Tongue (tissue), 2 donors: ENCODE measurements around the gene ZFP36L1. TPM values are rescaled to one million over a fixed set of nuclear protein-coding genes. Genes with fewer than 3 reads are reported as not detected.

ENCODE experiments used
- DNase-seq: peaks from one replicate; pipeline ENCODE4 v3.0.0-alpha.2; 2015
- total RNA-seq: library from RNA; depleted of rRNA; stranded (reverse); fragments of >200 nt; gene quantifications from one replicate; pipeline ENCODE4 v1.2.3, GENCODE V29; 2014

ZFP36L1 gene
- total RNA-seq, 1 donor from 2014 or later, result 282 TPM

GRCh38 chr14:68738559-68738958, 54.3 kb downstream of the ZFP36L1 start:
- DNase-seq, result no peak

Other genes starting within 250 kb of the ZFP36L1 start
- 72.9 TPM for gene ACTN1, start 186.2 kb upstream of the ZFP36L1 start, total RNA-seq